ENCODE measurements around the gene TALDO1.

Gene TALDO1

GRCh38 chr11:770642-771616 is 23.7 kb downstream of the TALDO1 start:
- DNase-seq, result no peak

DNA sequence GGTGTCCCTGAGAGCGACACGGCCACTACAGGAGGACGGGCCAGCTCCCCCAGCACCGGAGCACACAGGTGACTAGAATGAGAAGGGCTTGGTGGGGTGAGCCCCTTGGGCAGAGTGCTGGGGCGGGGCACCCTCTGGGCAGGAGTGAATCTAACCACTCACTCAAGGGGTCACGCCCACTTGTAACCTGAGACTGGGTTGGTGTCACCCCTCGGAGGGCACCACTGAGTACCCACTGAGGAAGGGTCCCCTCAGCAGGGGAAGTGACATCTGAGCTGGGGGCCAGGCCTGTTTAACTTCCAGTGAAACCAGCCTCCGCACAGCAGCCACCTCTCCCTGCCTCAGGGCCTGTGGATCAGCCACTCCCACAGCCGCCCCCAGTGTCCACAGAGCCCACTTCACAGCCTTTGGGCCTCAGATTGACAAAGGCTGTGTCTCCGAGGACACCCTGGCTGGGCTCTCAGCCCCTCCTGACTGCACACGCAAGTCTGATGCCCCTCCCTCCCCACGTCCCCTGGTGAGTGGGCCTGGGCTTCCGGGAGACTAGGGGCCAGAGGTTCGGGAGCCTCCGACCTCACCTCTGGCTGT is 24.4 kb downstream of the TALDO1 start:
- DNase-seq, result no peak

- no peak for DNase-seq
These were observed 25.4 kb downstream of the TALDO1 start for GRCh38 chr11:772429-773390.

DNA sequence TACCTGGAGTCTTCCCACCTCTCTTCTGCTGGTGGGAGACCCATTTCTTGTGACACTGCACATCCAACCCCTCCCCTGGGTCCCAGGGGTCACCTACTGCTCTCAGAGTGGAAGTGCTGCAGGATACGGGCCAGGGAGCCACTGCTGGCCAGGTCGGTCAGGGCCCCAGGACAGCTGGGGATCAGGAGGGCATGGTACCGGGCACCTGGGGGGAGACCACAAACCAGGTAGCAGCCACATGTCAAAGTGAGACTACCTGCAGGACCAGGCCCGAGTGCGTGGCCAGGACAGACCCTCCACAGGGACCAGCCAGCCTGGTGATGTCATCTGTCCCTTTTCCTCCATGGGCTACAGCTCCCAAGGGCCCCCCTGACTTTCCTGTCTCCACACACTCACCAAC is 26.2 kb downstream of the TALDO1 start:
- no peak for DNase-seq

DNA sequence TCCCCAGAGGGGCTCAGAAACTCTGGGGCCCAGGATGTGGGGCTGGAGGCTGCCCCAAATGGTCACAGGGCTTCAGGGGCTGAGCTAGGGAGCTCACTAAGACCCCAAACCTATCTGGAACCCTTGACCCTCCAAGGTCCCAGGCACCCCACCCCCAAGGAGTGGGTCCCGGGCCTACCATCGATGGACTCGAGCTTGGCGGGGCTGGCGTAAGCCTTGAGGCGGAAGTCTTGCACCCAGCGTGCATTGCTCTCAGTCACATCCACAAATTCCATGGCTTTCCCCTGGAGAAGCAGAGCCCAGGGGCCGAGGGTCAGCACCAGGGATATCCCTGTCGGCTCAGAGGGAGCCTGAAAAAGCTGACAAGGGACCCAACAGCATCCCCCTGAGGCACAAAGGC is 26.6 kb downstream of the TALDO1 start:
- DNase-seq, result no peak

- DNase-seq, result no peak
These were observed 27.8 kb downstream of the TALDO1 start for GRCh38 chr11:774873-775592.

DNA sequence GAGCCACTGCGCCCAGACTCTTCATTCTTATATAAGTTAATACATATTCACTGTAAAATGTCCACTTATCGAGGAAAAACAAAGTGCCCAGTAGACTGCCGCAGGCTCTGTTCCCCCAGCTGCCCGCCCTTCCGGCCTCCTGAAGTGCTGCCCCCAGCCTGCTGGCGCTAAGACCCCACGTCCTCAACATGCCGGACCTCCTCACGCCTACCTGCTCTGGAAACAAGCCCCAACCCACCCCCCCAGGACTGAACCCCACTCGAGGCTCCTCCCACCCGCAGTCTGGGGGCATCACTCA is 28.9 kb downstream of the TALDO1 start:
- no peak for DNase-seq

- DNase-seq, result peak; percentile 76
These were observed 29.5 kb downstream of the TALDO1 start for GRCh38 chr11:776561-777287.

DNA sequence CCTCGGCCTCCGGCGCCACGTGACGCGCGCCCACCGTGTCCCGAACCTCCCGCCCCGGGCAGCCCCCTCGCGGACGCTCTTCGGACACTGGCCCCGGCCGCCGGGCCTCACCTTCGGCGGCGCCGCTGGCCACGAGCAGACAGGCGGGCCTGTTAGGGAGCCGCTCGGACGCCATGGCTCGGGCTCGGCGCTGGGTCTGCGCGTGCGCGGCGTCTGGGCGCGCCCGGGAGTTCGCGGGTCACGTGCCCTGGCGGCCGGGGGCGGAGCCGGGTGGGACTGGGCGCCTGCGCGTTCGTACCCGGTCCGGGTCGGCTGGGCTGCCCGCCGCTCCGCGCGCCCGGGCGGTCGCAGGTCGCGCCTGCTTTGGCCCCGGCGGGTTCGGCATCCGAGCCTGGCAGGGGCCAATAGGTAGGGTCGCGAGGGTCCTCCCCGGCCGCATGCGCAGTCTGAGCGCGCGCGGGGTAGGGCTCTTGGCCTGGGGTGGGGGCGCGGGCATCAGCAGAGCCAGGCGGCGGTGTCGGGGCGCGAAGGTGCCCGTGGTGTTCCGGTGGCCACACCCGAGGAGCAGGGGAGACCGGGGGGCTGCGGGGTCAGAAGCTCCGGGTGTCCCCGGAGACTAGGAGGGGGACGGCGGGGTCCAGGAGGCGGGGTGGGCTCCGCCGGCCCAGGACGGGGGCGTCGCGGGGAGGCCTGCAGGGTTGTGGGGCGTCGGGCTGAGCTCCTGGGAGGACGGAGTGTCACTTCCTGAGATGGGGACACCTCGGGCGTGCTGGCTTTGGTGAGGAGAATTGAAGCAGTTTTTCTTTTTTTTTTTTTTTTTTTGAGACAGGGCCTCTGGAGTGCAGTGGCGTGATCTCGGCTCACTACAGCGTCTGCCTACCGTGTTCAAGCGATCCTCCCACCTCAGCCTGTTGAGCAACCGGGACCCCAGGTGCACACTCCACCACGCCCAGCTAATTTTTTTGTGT is 30.3 kb downstream of the TALDO1 start, which contains the start of gene GATD1:
GATD1 (minus strand) TSS at position 200 of the 968 bp plus-strand sequence; CDS start at position 175, 25 bp downstream.
- DNase-seq, result peak; percentile 98

- DNase-seq, result no peak
These were observed 32.0 kb downstream of the TALDO1 start for GRCh38 chr11:778976-779954.

DNA sequence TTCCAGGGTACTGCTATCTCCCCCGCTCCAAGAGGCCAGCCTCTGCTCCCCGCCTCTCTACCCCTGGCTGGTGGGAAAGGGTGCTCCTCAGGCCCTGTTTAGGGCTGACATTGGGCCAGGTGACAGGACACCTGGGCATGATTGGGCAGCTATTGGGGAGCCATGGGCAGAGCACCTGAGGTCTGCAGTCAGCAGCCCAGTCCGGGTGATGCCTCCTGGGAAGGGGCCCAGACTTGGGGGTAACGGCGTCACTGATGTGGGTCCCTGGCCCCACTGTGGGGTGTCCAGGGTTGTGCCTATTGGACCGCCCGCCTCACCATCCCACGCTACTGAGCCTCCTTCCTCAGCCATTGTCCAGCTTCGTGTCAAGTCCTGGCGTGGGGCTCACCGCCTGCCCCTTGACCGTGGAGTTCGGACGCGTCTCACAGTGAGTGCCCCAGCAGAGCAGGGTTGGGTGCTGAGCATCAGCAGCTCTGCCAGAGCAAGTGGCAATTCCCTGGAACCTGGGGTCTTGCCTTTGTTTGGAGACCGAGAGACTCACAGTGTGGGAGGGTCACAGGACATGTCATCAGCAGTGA is 32.8 kb downstream of the TALDO1 start:
- no peak for DNase-seq

DNA sequence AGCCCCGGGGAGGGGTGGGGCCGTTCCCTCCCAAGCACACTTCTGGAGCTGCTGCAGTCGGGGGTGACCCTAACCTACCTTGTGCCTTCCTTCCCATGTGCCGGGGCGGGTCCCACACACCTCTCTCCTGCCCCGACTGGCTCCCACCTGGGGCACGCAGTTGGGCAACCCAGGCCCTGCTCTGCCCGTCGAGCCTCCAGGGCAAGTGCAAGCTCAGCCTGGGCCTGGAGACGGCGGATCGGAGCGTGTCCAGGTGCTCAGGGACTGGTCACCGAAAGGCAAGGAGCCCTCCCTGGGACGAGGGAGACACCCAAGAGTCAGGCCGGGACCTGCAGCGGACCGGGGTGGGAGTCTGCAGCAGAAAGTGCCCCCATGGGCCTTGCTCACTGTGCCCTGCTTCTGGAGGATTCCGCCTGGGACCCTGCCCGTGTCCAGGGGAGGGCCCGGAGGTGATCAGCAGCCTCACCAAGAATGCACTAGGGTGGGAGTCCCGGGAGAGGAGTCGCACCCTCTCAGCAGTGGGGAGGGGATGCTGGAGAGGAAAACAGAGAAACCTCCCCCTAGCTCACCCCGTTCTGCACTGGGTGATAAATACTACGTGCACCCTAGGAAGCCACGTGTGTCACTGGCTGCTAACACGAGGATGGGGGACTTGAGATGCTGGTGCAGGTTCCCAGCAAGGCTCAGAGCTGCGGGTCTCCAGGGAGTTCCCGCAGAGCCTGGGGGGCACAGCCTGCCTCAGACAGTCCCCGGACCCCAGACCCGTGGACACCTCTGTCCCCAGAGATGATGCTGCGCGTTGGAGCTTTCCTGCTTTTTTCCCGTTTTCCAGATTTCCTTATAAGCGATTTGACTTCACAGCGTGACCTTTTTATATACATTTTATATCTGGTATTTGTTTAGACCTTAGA is 35.3 kb downstream of the TALDO1 start:
- DNase-seq, result no peak

GRCh38 chr11:783581-784015 is 36.3 kb downstream of the TALDO1 start:
- DNase-seq, result no peak

DNA sequence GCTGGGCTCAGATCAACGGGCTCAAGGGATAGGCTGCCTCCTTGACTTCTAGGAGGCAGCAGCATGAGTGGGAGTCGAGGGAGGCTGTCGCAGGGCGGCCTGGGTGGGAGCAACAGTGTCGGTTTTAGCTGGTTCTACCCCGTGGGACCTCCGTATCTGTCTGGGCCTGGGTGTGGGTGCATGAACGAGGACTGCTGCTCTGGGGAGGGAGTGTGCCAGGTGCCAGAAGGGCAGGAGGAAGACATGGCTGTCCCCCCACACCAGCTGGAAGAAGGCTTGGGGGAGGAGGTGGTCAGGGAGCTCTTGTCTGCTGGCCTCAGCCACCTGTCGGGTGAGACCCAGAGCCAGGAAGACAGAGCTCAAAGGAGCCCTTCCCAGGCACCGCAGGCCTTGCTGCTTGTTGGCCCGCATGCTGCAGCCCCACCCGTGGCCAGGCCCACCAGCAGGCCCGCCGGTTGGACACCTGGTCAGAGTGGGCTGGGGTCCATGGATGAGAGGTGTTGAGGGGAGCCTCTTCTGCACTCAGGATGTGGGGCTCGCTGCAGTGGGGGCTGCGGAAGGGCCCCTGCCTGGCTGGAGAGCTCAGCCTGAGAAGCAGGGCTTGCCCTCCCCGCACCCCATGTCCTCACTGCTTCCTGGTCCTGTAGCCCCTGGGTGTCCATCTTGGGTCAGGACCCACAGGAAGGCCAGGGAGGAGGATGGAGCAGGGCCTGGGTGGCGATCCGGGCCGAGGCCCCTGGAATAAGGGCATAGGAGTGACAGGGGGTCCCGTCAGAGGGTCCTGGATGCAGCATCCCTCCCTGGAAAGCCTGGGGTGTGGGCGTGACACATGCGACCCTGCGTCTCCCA is 39.2 kb downstream of the TALDO1 start:
- DNase-seq, result no peak

- no peak for DNase-seq
These were observed 39.9 kb downstream of the TALDO1 start for GRCh38 chr11:787084-787675.

DNA sequence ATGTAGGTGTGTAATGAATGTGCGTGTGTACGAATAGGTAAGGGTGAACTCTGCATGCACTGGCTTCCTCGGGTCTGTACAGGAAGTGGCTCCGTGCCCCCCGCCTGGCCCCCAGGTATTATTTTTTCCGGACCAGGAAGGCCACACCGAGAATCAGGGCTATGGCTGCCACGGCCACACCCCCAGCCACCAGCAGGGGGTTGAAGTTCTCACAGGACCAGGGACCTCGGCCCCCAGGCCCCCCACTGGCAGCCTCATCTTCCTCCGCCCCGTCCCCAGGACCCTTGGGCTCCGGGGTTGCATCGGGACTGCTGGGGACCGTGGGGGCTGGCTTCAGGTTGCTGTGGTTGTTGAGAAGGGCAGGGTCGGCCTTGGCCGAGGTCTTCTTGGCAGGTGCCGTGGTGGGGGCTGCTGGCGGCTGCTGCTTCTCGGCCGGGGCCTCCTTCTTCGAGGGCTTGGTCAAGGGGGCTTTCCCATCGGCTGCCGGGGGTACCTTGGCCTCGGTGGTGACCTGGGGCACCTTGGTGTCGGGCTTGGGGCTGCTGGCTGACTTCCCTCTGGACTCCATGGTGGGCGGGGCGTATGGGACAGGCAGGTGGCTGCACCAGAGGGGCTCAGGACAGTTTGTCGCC is 40.9 kb downstream of the TALDO1 start:
- DNase-seq, result no peak

Data from activated CD8-positive, alpha-beta memory T cell treated with anti-CD3 and anti-CD28 coated beads, Interleukin-2, amount 50 U/mL, for 48 hours (primary cell).